Measurements from ENCODE around the gene STX8.

Gene STX8

GRCh38 chr17:9470171-9470570, 105.4 kb downstream of the STX8 start:
- no peak for DNase-seq (ENCODE audit: low read depth)
- H3K4me3 ChIP-seq (ENCODE audit: low read depth, low read length): no peak overlapping the region
- no peak for TF ChIP-seq CTCF (IDR thresholded peaks at IDR 0.05; ENCODE audit: control insufficient read depth, extremely low read depth, insufficient read depth)

GRCh38 chr17:9468937-9469336, 106.7 kb downstream of the STX8 start:
- TF ChIP-seq CTCF (IDR thresholded peaks at IDR 0.05; ENCODE audit: control insufficient read depth, extremely low read depth, insufficient read depth): no peak
- H3K4me3 ChIP-seq (ENCODE audit: low read depth, low read length): no peak overlapping the region
- no peak for DNase-seq (ENCODE audit: low read depth)

DNA sequence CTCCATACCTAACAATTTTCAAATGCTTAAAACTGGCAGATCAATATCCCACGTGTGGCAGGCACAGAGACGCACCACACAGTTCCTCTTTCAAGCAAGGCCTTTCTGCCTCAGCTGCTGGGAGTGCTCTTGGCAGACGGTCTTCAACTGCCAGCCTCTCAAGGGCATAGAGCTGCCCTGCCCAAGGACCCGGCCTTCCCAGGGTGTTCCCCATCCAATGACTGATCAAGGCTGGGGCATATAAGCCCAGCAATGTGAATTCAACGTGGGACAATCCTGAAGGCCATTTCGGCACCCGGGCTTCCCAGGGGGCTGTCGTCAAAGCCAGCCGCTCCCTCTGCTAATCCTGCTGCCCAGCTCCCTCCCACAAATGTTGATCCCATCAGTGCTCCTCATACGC, 107.1 kb downstream of the STX8 start:
- no peak for DNase-seq (ENCODE audit: low read depth)
- TF ChIP-seq CTCF (IDR thresholded peaks at IDR 0.05; ENCODE audit: control insufficient read depth, extremely low read depth, insufficient read depth): no peak
- H3K4me3 ChIP-seq (ENCODE audit: low read depth, low read length): no peak overlapping the region

DNA sequence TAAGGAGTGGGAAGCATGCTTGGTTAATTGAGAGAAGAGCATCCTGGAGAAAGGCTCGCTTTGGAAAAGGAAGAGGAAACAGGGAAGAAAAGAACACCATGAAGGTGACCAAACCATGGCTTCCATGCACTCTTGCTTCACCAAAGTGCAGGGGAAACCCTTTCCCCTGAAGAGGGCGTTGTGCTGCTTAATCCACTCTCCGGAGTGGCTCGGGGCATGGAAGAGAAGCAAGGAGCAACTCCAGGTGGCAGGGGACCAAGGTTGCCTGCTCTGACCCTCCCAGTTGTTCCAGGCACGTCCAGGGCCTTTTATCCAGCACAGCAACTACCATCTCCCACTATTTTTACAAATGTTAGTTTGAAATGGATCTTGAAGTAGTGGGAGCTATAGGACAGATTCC, 108.1 kb downstream of the STX8 start:
- TF ChIP-seq CTCF (IDR thresholded peaks at IDR 0.05; ENCODE audit: control insufficient read depth, extremely low read depth, insufficient read depth): no peak
- no peak for DNase-seq (ENCODE audit: low read depth)
- H3K4me3 ChIP-seq (ENCODE audit: low read depth, low read length): no peak overlapping the region

DNA sequence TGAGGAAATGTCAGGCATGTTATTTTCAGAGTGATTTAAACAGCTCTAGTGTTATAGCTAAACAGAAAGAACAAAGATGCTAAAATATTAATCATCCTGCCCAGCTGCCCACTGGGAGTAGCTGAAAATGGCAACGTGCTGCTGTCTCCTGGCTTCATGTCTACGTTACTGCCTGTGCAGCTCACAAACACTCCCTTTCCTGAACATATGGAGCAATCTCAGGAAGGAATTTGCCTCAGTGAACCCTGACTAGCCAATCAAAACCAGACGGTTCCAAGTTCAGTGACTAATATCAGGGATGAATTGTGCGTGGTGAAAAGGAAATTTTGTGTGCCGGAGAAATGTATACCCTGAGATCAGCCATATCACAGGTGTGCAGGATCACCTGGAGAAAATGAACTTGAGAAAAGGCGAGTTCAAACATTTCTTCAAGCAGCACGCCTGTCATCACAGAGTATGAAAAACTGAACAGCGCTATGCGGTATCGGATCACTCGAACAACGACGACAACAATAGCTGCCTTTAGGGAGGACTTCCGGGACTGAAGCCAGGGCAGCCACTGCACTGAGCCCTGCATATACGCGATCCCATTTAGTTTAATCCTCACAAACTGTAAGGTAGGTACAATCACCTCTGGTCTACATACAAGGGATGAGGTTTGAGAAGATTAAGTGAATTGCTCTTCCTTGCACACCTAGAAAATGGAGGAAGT, 110.3 kb downstream of the STX8 start:
- no peak overlapping the region for H3K4me3 ChIP-seq (ENCODE audit: low read depth, low read length)
- DNase-seq (ENCODE audit: low read depth): no peak

DNA sequence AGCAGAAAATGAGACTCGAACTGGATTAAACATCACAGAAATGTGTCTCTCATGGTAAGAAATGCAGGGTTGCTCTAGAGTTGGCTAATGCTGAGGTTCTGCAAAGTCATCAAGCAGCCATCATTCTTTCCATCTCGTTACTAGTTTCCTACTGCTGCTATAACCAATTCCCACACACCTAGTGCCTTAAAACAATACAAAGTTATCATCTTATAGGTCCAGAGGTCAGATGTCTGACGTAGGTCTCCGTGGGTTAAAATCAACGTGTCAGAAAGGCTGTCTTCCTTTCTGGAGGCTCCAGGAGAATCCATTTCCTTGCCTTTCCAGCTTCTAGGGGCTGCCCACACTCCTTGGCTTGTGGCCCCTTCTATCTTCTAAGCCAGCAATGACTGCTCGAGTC, 118.6 kb downstream of the STX8 start:
- no peak for TF ChIP-seq CTCF (IDR thresholded peaks at IDR 0.05; ENCODE audit: control insufficient read depth, extremely low read depth, insufficient read depth)
- no peak overlapping the region for H3K4me3 ChIP-seq (ENCODE audit: low read depth, low read length)
- DNase-seq (ENCODE audit: low read depth): no peak

More for the DNA sequence above, 110.3 kb downstream of the STX8 start:
- no peak for TF ChIP-seq CTCF (IDR thresholded peaks at IDR 0.05; ENCODE audit: control insufficient read depth, extremely low read depth, insufficient read depth)

GRCh38 chr17:9456330-9456729, 119.3 kb downstream of the STX8 start:
- no peak for TF ChIP-seq CTCF (IDR thresholded peaks at IDR 0.05; ENCODE audit: control insufficient read depth, extremely low read depth, insufficient read depth)
- DNase-seq (ENCODE audit: low read depth): no peak
- H3K4me3 ChIP-seq (ENCODE audit: low read depth, low read length): no peak overlapping the region

Data from LNCaP clone FGC (cell line).